B cell (primary cell): ENCODE results near the gene CLEC6A. TPM values are rescaled to one million over a fixed set of nuclear protein-coding genes. Genes with fewer than 3 reads are reported as not detected.

Experiments
- ATAC-seq: fragments of 200-7000 bp; cut with Tn5 transposase; one replicate; pipeline ENCODE4 v1.10.0; 2021; ENCODE audit warnings: low read depth, mild to moderate bottlenecking, moderate number of reproducible peaks, moderate library complexity
- CTCF ChIA-PET: fragments of 350-600 bp; sonication (Branson Sonifier 250); formaldehyde crosslinking; loops from one replicate; lab custom pipeline; 2021; ENCODE audit warnings: antibody characterized with exemption, inconsistent platforms; lab: Charles Lee
- POLR2A ChIA-PET: fragments of 350-600 bp; sonication (Branson Sonifier 250); formaldehyde crosslinking; loops from one replicate; lab custom pipeline; 2021; ENCODE audit warnings: antibody characterized with exemption; lab: Charles Lee
- DNase-seq: peaks from one replicate; pipeline ENCODE4 v3.0.0; 2013
- H2AFZ ChIP-seq: 2 replicates; pipeline ENCODE4 v1.6.1; 2012; ENCODE audit warnings: mild to moderate bottlenecking, low read depth, low read length; ENCODE audit not compliant: insufficient read depth, poor library complexity, severe bottlenecking
- H3K27ac ChIP-seq, 2 donors: 1 replicate in 1 of 2; 2 replicates in 1 of 2; pipeline ENCODE4 v1.5.1; 2012 to 2013; ENCODE audit warnings: low read length in 2 of 2, mild to moderate bottlenecking in 2 of 2, moderate library complexity in 1 of 2
- H3K27me3 ChIP-seq, 4 experiments: fragments of 200-600 bp in 1 of 4; sonication (generic) in 1 of 4; replicated peaks in 1 of 4; 1 replicate in 2 of 4; 2 replicates in 2 of 4; pipeline versions ENCODE4 v1.6.1 to v1.7.0; 2013 to 2016; ENCODE audit warnings: low read length in 3 of 4, mild to moderate bottlenecking in 2 of 4, mixed read lengths in 1 of 4, moderate library complexity in 1 of 4; ENCODE audit not compliant: insufficient read depth in 4 of 4, control insufficient read depth in 3 of 4; ENCODE audit errors: control extremely low read depth in 1 of 4
- H3K36me3 ChIP-seq, 2 experiments: replicated peaks in 1 of 2; 1 replicate in 1 of 2; 2 replicates in 1 of 2; pipeline versions ENCODE4 v1.6.1 to v1.7.1; 2013; ENCODE audit warnings: low read length in 1 of 2; ENCODE audit not compliant: insufficient read depth in 2 of 2, control insufficient read depth in 1 of 2; ENCODE audit errors: control extremely low read depth in 1 of 2, extremely low read depth in 1 of 2
- H3K4me1 ChIP-seq, 2 donors: fragments of 200-600 bp in 1 of 2; sonication (generic) in 1 of 2; 1 replicate in 1 of 2; 2 replicates in 1 of 2; pipeline versions ENCODE4 v1.5.1 to v1.6.1; 2013 to 2017; ENCODE audit warnings: low read length in 2 of 2; ENCODE audit not compliant: control insufficient read depth in 2 of 2, insufficient read depth in 2 of 2
- H3K4me2 ChIP-seq: replicated peaks from 2 replicates; pipeline ENCODE3; 2012; ENCODE audit warnings: mild to moderate bottlenecking, low read depth, low read length; ENCODE audit not compliant: poor library complexity, severe bottlenecking
- H3K4me3 ChIP-seq, 5 experiments: fragments of 200-600 bp in 1 of 5; sonication (generic) in 1 of 5; 1 replicate in 3 of 5; 2 replicates in 2 of 5; pipeline versions ENCODE4 v1.5.1 to v1.7.0; 2011 to 2016; ENCODE audit warnings: low read length in 4 of 5, mild to moderate bottlenecking in 4 of 5, low read depth in 2 of 5, control low read depth in 1 of 5, moderate library complexity in 1 of 5; ENCODE audit not compliant: insufficient read depth in 1 of 5; ENCODE audit errors: control extremely low read depth in 1 of 5, extremely low read depth in 1 of 5
- H3K79me2 ChIP-seq: fragments of 200-600 bp; sonication (generic); one replicate; pipeline ENCODE4 v1.6.0; 2016; ENCODE audit warnings: low read length; ENCODE audit not compliant: control insufficient read depth, insufficient read depth
- H3K9ac ChIP-seq: fragments of 200-600 bp; sonication (generic); 2 replicates; pipeline ENCODE4 v1.6.1; 2017; ENCODE audit warnings: mild to moderate bottlenecking, low read length, moderate library complexity
- H3K9me3 ChIP-seq, 3 donors: one replicate each; pipeline versions ENCODE4 v1.6.1 to v1.7.1; 2013; ENCODE audit warnings: low read length in 2 of 3; ENCODE audit not compliant: control insufficient read depth in 2 of 3, insufficient read depth in 1 of 3; ENCODE audit errors: control extremely low read depth in 1 of 3
- H4K20me1 ChIP-seq: 2 replicates; pipeline ENCODE4 v1.6.0; 2012; ENCODE audit warnings: mild to moderate bottlenecking, low read length; ENCODE audit not compliant: insufficient read depth, control insufficient read depth, poor library complexity, severe bottlenecking
- H3K27ac Mint-ChIP-seq: one replicate; pipeline ENCODE4 v1.8.0; 2021; ENCODE audit warnings: mixed read lengths
- H3K27me3 Mint-ChIP-seq: one replicate; pipeline ENCODE4 v1.8.0; 2021; ENCODE audit warnings: mixed read lengths
- H3K4me1 Mint-ChIP-seq: one replicate; pipeline ENCODE4 v1.8.0; 2021; ENCODE audit warnings: mixed read lengths
- H3K4me3 Mint-ChIP-seq: one replicate; pipeline ENCODE4 v1.8.0; 2021; ENCODE audit warnings: mixed read lengths
- H3K9me3 Mint-ChIP-seq: one replicate; pipeline ENCODE4 v1.8.0; 2022; ENCODE audit warnings: mixed read lengths; ENCODE audit not compliant: insufficient read depth
- EZH2 ChIP-seq: IDR thresholded peaks from 2 replicates; pipeline ENCODE4 v1.6.1; 2012; ENCODE audit warnings: borderline replicate concordance, low read depth, mild to moderate bottlenecking, moderate library complexity, low read length; ENCODE audit not compliant: insufficient read depth, poor library complexity, severe bottlenecking
- WGBS: methylation state at CpG from one replicate; pipeline ENCODE4 v1.1.5; 2013; ENCODE audit warnings: missing lambda C conversion rate; ENCODE audit not compliant: insufficient coverage; 5-methylcytosine and 5-hydroxymethylcytosine counted together
- intact Hi-C: fragments of 100-400 bp; cut with micrococcal nuclease; formaldehyde crosslinking; loops from one replicate; pipeline ENCODE4 v1.10.0; 2022
- polyA plus RNA-seq: library from polyadenylated mRNA; depleted of rRNA; stranded (reverse); fragments of >200 nt; gene quantifications from 2 replicates; pipeline ENCODE4 v1.2.3, GENCODE V29; 2012
- small RNA-seq: library from RNA; depleted of rRNA; stranded (forward); fragments of <200 nt; gene quantifications from one replicate; pipeline ENCODE3, GENCODE V24; 2012; ENCODE audit warnings: low replicate concordance, low read depth; ENCODE audit not compliant: insufficient read length
- total RNA-seq, 2 donors: library from RNA; stranded (reverse); fragments of 120-200 nt in 1 of 2; gene quantifications; 1 replicate in 1 of 2; 2 replicates in 1 of 2; pipeline versions ENCODE4 v1.2.3 to v1.2.4, GENCODE V29; 2013 to 2022
- TF ChIP-seq, protein P1 (sequence below): fragments of 200-600 bp; IDR thresholded peaks from one replicate; pipeline ENCODE4 v1.8.0; 2022; ENCODE audit warnings: antibody characterized with exemption, mild to moderate bottlenecking

Gene CLEC6A
- total and polyA plus RNA-seq, 2 donors (not counting 1 experiment from before 2014, with no cell fraction given) = 0.07 TPM; not detected in 1

DNA sequence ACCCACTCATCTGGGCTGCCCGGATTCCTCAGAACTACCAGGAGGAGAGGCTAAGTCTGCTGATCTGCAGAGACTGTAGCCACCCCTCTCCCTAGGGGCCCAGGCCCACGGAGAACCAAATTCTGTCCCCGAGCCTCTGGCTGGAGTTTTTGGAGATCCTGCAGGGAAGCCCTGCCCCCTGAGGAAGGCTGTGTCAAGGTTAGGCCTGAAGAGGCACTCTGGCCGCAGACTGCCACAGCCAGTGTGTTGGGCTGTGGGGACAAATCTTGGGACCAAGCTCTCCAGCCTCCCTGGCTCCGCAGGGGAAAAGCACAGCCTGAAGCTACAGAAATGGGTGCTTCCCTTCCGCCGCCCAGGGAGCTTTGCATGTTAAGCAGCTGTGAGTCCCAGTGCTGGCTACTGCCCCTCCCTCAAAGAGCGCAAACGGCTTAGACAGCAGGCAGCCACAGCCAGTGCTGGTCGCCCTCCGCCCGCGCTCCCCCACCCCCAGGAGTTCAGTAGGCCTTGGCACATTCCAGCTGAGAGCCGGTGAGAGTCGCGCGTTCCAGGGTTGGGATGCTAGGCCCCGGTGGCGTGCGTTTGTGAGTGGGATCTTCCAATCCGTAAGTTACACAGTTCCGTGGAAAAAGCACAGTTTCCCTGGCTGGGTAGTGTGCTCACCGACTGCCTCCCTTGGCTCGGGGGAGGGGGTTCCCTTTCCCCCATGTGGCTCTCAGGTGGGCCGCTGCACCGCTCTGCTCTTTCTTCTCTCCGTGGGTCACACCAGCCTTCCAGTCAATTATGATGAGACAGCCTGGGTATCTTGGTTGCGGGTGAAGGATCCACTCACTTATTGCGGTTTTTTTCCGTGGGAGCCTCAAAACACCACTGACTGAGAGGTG, 71.7 kb downstream of the CLEC6A start:
- POLR2A ChIA-PET = no interaction called here
- no peak overlapping the region for H3K4me2 ChIP-seq
- CTCF ChIA-PET = no interaction called here
- intact Hi-C loops = no loop called here
- H3K36me3 ChIP-seq = no peaks in the 10 kb centered on the region
- no peaks in the 10 kb centered on the region for H4K20me1 ChIP-seq
- H3K4me1 Mint-ChIP-seq = peaks cover 2% of the 10 kb centered on the region
- H3K27me3 ChIP-seq = peaks cover 0 to 14% (median 1%) of the 10 kb centered on the region in 4 experiments
- TF ChIP-seq, protein P1, sequence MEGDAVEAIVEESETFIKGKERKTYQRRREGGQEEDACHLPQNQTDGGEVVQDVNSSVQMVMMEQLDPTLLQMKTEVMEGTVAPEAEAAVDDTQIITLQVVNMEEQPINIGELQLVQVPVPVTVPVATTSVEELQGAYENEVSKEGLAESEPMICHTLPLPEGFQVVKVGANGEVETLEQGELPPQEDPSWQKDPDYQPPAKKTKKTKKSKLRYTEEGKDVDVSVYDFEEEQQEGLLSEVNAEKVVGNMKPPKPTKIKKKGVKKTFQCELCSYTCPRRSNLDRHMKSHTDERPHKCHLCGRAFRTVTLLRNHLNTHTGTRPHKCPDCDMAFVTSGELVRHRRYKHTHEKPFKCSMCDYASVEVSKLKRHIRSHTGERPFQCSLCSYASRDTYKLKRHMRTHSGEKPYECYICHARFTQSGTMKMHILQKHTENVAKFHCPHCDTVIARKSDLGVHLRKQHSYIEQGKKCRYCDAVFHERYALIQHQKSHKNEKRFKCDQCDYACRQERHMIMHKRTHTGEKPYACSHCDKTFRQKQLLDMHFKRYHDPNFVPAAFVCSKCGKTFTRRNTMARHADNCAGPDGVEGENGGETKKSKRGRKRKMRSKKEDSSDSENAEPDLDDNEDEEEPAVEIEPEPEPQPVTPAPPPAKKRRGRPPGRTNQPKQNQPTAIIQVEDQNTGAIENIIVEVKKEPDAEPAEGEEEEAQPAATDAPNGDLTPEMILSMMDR = no peak
- no peak for TF ChIP-seq EZH2
- WGBS = 96% methylated on average over 26 of the region's 30 CpGs
- no peak overlapping the region for H3K4me3 ChIP-seq
- H3K27ac ChIP-seq = no peak overlapping the region
- peaks cover 0 to 5% (median 0%) of the 10 kb centered on the region in 3 donors for H3K9me3 ChIP-seq
- peaks cover 2% of the 10 kb centered on the region for H3K9me3 Mint-ChIP-seq
- no peaks in the 10 kb centered on the region for H3K79me2 ChIP-seq
- no peak overlapping the region for H2AFZ ChIP-seq
- H3K9ac ChIP-seq = no peak overlapping the region
- H3K4me1 ChIP-seq = no peaks in the 10 kb centered on the region
- DNase-seq (no peak), ATAC-seq (no peak)
- no peak overlapping the region for H3K4me3 Mint-ChIP-seq
- H3K27me3 Mint-ChIP-seq = peaks cover 43% of the 10 kb centered on the region
- H3K27ac Mint-ChIP-seq = no peak overlapping the region

Small RNA genes lying within 50 kb of the gene (small RNA-seq; reads per million reads assigned to genes)
- gene RNU6-275P = not detected

Other genes with a start within 250 kb of the CLEC6A start
- gene FAM90A1, start 228.3 kb upstream of the CLEC6A start, total RNA-seq = 0.17 and 0.34 TPM in 2 replicates
- gene FAM90A1, start 228.3 kb upstream of the CLEC6A start, polyA plus RNA-seq = 0.25 and 0.27 TPM in 2 replicates
- gene CLEC4D, start 57.5 kb downstream of the CLEC6A start, total RNA-seq = not detected in 2 replicates
- gene CLEC4D, start 57.5 kb downstream of the CLEC6A start, polyA plus RNA-seq = not detected in 2 replicates
- gene CLEC4E, start 84.9 kb downstream of the CLEC6A start, total RNA-seq = not detected in 2 replicates
- 0.06 and 0.17 TPM in 2 replicates for gene CLEC4E, start 84.9 kb downstream of the CLEC6A start, polyA plus RNA-seq
- gene AICDA, start 156.9 kb downstream of the CLEC6A start, total RNA-seq = 0.94 and 0.95 TPM in 2 replicates
- gene AICDA, start 156.9 kb downstream of the CLEC6A start, polyA plus RNA-seq = 1.0 TPM in 1 of 2 replicates, not detected in the other
- 0.94 TPM in 1 of 2 replicates, not detected in the other for gene MFAP5, start 206.9 kb downstream of the CLEC6A start, total RNA-seq
- gene MFAP5, start 206.9 kb downstream of the CLEC6A start, polyA plus RNA-seq = 0.06 and 0.31 TPM in 2 replicates
- gene RIMKLB, start 242.0 kb downstream of the CLEC6A start, total RNA-seq = 54.2 and 64.1 TPM in 2 replicates
- 27.8 and 35.8 TPM in 2 replicates for gene RIMKLB, start 242.0 kb downstream of the CLEC6A start, polyA plus RNA-seq